ENCODE data around the gene SLC22A5. TPM values are rescaled to one million over a fixed set of nuclear protein-coding genes. Genes with fewer than 3 reads are reported as not detected.

Gene SLC22A5
- total and polyA plus RNA-seq, 10 of the 15 experiments (the other 5 are each of a cell fraction or from before 2014, with no cell fraction given), result 1.1 to 4.4 (median 2.3) TPM

GRCh38 chr5:132372127-132372526 is 2.6 kb downstream of the SLC22A5 start:
- ChIA-PET SMC1A (ENCODE audit: uncharacterized antibody, unreplicated experiment) (interaction anchor here (0.6 to 2.0 kb wide), 14 partner anchors 8 to 685 kb away, joined by 3 to 7 read pairs (median 4); no protein-coding TSS in a partner anchor), RAD21 (ENCODE audit: unreplicated experiment) (interaction anchor here (1.0 to 2.7 kb wide), 6 partner anchors 17 to 134 kb away, joined by 3 to 16 read pairs (median 4); partner anchors contain the start of gene SLC22A4), CTCF (interaction anchor here (0.5 to 3.8 kb wide), 12 partner anchors 14 to 193 kb away, joined by 3 to 16 read pairs (median 3); no protein-coding TSS in a partner anchor), POLR2A (interaction anchor here (1.4 kb wide), 1 partner anchor 78 kb away, joined by 4 read pairs; the partner anchor contains the start of gene SLC22A4)
- intact Hi-C loops (cut with micrococcal nuclease; ENCODE audit: unreplicated experiment), result loop anchor here (5.0 kb wide), 1 partner anchor 100 kb away; no protein-coding TSS in a partner anchor
- Histone ChIP-seq H3K9ac (ENCODE audit: control insufficient read depth, insufficient read depth, low read length) (no peak overlapping the region), H3K4me1 (ENCODE audit: control insufficient read depth, insufficient read depth, low read length) (peaks cover 8% of the 10 kb centered on the region), H2AFZ (ENCODE audit: control insufficient read depth, low read depth, low read length) (no peak overlapping the region), H3K27ac (ENCODE audit: control insufficient read depth, insufficient read depth) (no peak overlapping the region), H3K9me3 (replicated peaks; ENCODE audit: control insufficient read depth, insufficient read depth, low read length) (no peaks in the 10 kb centered on the region), H3K4me3 (no peak overlapping the region), H3K4me2 (ENCODE audit: control insufficient read depth, insufficient read depth) (no peak overlapping the region), H3K79me2 (ENCODE audit: control insufficient read depth, insufficient read depth, low read length) (no peaks in the 10 kb centered on the region), H3K36me3 (ENCODE audit: control insufficient read depth in 2 of 2, insufficient read depth in 2 of 2, low read length in 1 of 2) (no peaks in the 10 kb centered on the region), H3K27me3 (replicated peaks in 1 of 2; ENCODE audit: control insufficient read depth in 2 of 2, insufficient read depth in 2 of 2, low read length in 1 of 2) (no peaks in the 10 kb centered on the region; a peak in 2 of 4 replicates), H4K20me1 (ENCODE audit: control insufficient read depth, insufficient read depth) (no peaks in the 10 kb centered on the region)
- BruUV-seq (replicated peaks), result no TSS peak
- in situ Hi-C loops (cut with MboI), result no loop called here
- ATAC-seq, result no peak
- no peak for FAIRE-seq
- no peak for DNase-seq (ENCODE audit: low read depth, low spot score)
- 76% methylated on average over 2 of the region's 2 CpGs for WGBS (ENCODE audit: insufficient coverage, insufficient replicate concordance, low lambda C conversion rate, missing lambda C conversion rate)
- TF ChIP-seq TBL1XR1 (IDR thresholded peaks at IDR 0.05; ENCODE audit: low read depth, low read length) (no peak), ZNF24 (IDR thresholded peaks at IDR 0.05) (no peak), LARP7 (IDR thresholded peaks at IDR 0.05) (no peak), ZSCAN29 (IDR thresholded peaks at IDR 0.05) (no peak), BHLHE40 (IDR thresholded peaks at IDR 0.05; ENCODE audit: borderline replicate concordance in 1 of 2, low read depth in 2 of 2, low read length in 1 of 2) (no peak), NRF1 (conservative IDR thresholded peaks at IDR 0.05; ENCODE audit: low read depth, low read length) (no peak), SMC3 (IDR thresholded peaks at IDR 0.05; ENCODE audit: borderline replicate concordance, low read length) (no peak), E2F8 (IDR thresholded peaks at IDR 0.05; ENCODE audit: low read depth, partially characterized antibody) (no peak), ELK1 (IDR thresholded peaks at IDR 0.05; ENCODE audit: low read depth, low read length) (no peak), TCF7 (IDR thresholded peaks at IDR 0.05; ENCODE audit: borderline replicate concordance) (no peak), EED (IDR thresholded peaks at IDR 0.05; ENCODE audit: low read depth) (no peak), SKIL (IDR thresholded peaks at IDR 0.05; ENCODE audit: low read depth, poor library complexity, severe bottlenecking) (no peak), IKZF2 (IDR thresholded peaks at IDR 0.05) (no peak), ZBTB4 (CRISPR knock-in tag; IDR thresholded peaks at IDR 0.05) (no peak), SIX5 (IDR thresholded peaks at IDR 0.05; ENCODE audit: low read depth, low read length, severe bottlenecking) (no peak), IRF4 (IDR thresholded peaks at IDR 0.05; ENCODE audit: low read depth, low read length) (no peak)

Data from GM12878 (cell line).